Measurements from ENCODE around the gene PEX10. TPM values are rescaled to one million over a fixed set of nuclear protein-coding genes. Genes with fewer than 3 reads are reported as not detected.
"Not testable (repeated sequence)": the region's sequence is repeated elsewhere in the genome, so short reads cannot be mapped to it uniquely, and the experiment has no call there.

Gene PEX10
- polyA plus RNA-seq, 5 donors: 14.7 to 24.8 (median 18.3) TPM

DNA sequence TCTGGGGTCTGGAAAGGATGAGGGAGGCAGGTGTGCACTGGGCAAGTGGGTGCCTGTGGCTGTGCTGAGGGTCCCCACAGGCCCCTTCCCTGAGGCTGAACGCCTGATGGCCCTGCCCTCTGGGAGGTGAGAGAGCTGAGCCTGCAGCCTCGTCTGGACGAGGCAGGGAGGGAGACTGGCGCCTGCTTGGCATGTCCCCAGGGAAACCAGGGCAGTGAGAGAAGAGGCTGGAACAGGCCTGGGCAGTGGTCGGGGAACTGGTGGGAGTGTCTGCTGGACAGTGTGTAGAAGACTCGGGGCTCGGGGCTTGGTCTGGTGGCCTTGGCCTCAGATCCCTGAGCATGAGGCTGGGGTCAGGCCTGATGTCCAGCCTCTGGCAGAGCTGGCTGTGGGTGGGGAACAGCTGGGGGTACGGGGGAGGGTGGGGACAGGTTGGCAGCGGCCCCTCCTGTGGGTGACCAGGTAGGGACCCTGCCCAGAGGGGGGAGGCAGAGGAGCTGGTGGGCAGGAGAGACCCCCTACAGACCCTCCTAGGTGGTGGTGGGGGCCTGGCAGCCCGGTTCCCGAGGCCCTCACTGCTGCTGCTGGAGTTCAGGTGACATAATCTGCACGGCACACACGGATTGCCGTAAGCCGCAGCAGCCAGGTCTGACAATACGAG lies 32.9 kb upstream of the PEX10 start:
- DNase-seq: no peak

DNA sequence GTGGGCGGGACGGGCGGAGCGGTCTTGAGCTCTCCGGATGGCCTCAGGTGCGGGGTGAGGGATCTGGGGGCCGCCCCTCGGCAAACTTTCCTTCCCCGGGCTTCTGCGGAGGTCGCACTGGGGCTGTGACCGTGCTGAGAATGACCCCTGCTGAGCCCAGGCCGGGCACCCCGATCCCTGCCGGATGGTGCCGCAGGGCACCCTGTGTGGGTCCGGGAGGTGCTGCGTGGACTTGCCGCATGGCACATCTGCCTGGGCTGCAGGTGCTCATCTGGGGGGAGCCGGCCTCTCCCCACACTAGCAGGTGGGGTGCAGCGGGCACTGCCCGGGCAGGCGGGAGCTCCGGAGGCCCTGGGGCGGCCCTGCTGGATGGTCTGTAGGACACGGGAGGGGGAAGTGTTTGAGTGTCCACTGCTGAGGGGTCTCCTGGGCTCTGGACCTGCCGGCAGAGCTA lies 31.8 kb upstream of the PEX10 start:
- DNase-seq: no peak

DNA sequence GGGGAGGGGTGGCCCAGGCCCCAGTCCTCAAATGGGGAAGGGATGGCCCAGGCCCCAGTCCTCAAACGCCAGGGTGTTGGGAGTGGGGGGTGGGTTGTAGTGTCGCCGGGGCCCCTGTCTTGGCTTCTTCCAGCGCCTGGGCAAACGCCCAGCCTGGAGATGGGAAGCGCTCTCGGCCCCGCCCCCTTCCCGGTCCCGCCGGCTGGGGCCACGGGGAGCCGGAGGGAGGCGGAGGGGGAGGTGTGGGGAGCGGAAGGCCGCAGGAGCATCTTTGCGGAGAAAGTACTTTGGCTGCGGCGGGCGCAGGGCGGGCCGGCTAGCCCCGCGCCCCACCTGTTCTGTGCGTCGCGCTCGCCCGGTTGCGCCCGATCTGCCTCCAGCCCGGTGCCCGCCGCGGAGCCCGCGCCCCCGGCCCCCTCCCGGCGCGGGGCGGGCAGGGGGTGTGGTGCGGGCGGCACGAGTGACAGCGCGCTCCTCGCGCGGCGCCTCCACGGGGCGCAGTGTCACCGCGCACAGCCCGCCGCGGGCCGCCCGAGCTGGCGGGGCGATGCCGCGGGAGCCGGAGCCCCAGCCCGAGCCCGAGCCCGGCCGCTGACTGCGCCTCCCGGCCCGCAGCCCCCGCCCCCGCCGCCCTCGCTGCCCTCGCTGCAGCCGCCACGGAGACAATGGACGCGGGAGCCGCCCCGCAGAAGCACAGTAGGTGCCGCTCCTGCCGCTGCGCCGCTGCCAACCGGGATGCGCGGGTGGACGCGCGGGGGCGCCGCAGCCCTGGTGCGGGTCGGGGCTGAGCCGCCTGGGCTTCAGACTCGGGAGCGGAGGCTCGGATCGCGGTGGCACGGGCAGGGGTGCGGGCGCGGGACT lies 31.1 kb upstream of the PEX10 start:
- DNase-seq: no peak

DNA sequence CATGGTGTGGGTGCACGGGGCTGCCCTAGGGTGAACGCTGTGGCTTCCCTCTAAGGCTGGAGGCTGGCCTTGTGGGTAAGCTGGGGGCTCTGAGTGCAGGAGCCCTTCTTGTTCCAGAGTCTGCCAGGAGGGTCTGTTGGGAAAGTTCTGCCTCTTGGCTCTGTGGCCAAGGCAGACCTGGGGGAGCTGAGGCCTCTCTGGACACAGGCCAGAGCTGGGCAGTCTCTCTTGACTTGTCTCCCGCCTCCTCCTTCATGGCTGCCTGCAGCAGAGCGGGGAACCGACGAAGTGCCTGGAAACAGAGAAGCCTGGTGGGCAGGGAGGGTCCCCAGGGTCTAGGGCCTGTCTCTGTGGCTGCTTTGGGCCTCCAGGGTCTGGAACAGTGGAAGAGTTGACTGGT lies 30.3 kb upstream of the PEX10 start:
- no peak for DNase-seq

DNA sequence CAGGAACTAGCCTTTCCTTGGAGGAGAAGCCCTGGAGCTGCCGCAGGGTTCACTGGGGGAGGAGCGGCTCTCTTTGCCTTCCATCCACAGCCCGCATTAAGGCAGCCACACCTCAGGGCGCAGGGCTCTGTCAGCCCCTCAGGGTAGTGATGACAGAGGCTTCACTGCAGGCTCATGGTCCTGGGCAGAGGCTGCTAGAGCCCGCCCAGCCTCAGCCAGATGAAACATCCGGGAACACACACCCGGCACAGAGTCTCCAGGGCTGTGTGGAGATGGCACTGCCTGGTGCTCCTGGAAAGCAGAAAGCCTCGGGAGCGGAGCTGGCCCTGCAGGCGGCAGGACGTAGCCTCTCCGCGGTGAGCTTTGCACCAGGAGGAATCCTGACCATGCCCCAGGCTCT lies 29.4 kb upstream of the PEX10 start:
- DNase-seq: no peak

- not testable (repeated sequence) for DNase-seq
Measured at GRCh38 chr1:2440346-2440745, 28.0 kb upstream of the PEX10 start.

DNA sequence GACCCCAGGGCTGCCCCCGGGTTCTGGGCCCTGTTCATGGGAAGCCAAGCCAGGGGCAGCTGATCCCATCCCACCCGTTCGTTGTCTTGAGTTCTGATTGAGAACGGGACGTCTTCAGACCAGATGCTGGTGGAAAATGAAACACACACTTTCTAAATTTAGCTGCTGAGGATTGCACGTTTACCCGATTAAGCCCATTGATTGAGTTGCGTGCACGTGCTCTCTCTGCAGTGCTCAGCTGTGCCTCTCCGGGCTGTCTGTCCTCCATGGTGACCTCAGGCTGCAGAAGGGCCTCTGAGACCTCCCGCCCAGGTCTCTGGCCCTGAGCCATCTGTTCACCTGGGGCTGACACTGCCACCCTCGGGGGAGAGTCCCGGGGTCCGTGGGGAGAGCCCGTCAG lies 27.0 kb upstream of the PEX10 start:
- DNase-seq: no peak

DNA sequence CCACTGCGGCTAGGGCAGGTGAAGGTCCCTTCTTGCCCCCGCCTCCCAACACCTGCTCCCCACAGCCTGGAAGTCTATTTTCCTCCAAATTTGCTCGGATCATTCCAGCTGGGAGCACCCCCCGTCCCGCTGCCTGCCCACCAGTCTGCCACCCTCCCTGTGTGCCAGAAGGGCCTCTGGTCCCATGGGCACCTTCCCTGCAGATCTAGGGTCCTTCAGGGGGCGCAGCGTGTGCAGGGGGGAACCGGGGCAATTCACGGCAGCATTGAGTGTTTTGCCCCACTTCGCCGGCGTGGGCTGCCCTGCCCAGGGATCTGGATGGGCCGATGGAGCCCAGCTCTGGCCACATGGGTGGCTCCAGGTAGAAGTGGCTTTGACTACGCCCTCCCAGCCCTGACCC lies 26.3 kb upstream of the PEX10 start:
- DNase-seq: no peak

DNA sequence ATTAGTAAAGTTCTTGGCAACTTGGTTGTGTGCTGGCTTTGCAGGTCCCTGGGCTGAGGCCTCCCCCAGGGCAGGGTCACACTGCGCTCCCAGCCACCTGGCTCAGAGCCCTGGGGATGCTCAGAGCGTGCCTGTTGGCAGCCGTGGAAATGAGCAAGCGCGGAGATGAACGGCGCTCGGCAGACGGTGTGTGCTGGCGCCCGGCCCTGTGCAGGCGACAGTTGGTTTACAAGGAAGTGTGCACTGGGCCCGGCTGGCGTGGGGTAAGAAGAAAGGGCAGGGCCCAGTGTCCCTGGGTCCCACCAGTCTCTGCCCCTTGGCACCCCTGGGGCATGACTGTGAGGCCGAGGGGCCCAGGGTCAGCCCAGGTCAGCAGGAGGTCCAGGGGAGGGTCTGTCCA lies 25.7 kb upstream of the PEX10 start:
- no peak for DNase-seq

DNA sequence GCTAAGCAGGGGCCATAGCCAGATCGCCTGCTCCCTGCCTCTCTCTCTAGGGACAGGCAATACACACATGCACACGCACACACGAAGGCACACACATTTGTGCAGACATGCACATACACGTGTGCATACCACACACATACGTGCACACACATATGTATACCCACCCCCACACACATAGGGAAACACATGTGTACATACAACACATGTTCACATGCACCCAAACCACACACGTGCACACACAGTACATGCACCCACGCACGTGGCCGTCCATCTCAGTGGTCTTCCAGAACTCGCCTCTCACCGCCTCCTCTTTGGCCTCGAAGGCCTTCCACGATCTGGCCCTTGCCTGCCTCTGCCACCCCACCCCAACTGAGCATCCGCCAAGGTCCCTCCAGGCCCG lies 25.3 kb upstream of the PEX10 start:
- DNase-seq: no peak

- no peak for DNase-seq
Measured at GRCh38 chr1:2436876-2437275, 24.5 kb upstream of the PEX10 start.

DNA sequence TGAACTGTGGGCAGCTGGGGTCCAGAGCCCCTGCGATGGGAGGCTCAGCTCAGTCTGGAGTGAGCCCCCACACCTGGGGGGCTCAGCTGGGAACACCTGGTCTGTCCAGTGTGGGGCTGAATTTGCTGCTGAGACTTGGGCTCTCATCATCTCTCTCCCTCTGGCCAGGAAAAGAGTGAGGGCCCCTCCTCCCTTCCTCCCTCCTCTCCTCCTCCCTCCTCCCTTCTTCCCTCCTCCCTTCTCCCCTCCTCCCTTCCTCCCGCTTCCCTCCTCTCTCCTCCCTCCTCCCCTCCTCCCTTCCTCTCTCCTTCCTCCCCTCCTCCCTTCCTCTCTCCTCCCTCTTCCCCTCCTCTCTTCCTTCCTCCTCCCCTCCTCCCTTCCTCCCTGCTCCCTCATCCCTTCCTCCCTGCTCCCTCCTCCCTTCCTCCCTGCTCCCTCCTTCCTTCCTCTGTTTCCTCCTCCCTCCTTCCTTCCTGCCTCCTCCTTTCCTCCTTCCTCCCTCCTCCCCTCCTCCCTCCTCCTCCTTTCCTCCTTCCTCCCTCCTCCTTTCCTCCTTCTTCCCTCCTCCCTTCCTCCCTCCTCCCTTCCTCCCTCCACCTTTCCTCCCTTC lies 23.5 kb upstream of the PEX10 start:
- no peak for DNase-seq

DNA sequence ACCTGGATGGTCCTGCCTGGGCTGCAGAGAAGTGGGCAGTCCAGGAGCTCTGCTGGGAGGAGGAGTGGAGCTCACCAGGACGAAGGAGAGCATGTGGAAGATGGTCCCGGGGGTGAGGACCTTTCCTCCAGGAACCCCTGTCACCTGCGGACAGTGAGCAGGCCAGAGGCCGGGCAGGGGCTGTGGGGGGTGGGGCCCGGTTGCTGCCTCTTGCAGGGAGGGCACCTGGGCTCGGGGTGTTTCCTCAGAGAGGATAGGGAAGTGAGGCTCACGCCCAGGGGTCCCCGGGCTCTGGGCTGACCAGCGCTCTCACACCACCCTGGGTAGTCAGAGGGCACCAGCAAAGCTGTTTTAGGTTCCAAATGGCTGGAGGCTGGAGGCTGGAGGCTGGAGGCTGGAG lies 22.7 kb upstream of the PEX10 start:
- DNase-seq: no peak

DNA sequence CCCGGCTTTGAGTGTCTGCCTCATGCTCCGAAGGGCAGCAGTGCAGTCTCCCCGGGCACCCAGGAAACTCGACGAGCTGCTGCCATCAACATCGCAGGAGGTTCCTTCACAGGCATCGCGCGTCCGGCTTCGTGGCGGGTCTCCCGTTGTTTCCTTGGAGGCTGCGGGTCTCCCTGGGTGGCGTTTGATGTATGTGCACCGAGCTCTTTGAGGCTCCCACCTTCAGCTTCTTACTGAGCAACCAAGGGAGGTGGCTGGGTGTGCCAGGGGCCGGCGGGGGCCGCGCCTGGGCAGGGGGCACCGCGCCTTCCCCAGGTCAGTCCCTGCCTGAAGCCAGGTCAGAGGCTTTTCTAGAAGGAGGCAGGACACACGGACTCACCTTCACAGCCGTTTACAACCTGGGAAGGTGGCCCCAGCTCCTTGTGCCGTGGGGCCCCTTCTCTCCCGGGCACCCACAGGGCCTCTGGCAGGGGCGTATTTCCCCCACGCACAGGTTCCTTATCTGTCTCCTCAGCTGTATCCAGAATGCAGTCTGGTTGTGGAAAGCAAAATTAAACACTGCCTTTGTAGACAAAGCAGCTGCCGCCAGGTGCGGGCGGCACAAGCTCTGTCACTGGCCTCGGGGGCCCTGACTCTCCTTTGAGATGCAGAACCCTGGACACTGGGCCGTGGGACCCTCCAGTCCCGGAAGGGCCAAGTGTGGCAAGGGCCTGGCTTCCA lies 21.7 kb upstream of the PEX10 start:
- no peak for DNase-seq

DNA sequence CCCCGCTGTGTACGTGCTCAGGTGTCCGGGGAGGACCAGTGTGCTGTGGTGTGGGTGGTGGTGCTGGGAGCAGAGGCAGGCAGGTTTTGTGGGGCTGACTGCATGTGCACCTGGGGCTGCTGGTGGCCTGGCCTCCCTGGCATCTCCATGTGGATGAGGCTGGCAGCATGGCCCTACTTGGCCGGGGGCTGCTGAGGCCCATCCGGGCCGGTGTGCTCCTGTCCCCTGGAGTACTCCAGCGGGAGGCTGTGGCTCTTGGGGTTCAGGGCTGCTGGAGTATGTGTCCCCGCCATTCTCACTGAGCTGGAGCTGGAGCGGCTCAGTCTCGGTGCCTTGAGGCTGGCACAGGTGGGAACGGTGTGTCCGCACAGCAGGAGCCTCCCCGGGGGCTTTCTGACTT lies 20.8 kb upstream of the PEX10 start:
- no peak for DNase-seq

DNA sequence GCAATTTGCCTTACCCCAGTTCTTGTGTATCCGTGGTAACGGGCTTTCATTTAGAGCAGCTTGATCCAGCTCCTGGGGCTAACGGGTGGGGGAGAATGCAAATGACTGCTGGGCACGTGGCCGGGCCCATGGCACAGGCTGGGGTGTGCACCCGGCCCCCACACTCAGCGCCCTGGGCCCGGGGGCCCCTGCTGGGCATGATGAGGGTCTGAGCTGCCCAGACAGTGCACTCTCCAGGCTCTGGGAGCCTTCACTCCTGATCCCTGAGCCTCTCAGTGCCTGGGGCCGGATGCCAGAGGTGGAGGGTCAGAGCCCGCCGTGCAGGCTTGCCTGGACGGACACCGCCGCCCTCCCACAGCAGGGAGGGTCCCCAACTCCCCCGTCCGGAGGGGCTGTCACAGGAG lies 20.1 kb upstream of the PEX10 start:
- no peak for DNase-seq

- DNase-seq: no peak
Measured at GRCh38 chr1:2431518-2431917, 19.2 kb upstream of the PEX10 start.

DNA sequence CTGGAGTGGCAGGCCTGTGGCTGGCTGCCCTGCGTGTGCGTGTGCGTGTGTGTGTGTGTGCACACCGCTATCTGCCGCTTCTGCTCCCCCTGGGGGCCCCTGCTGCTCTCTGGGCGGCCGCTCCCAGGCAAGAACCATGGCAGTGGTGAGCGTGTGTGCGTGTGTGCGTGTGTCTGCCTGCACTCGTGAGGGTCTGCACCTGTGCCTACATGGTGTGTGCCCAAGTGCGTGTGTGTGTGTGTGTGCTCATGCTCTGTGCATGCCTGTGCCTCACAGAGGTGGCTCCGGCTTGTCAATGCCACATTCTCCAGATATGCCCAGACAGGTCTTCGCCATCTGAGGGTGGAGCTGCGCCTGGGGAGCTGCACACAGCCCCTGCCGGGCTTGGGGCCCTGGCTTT lies 18.7 kb upstream of the PEX10 start:
- no peak for DNase-seq

GRCh38 chr1:2430592-2430973 lies 18.2 kb upstream of the PEX10 start:
- DNase-seq: no peak

DNA sequence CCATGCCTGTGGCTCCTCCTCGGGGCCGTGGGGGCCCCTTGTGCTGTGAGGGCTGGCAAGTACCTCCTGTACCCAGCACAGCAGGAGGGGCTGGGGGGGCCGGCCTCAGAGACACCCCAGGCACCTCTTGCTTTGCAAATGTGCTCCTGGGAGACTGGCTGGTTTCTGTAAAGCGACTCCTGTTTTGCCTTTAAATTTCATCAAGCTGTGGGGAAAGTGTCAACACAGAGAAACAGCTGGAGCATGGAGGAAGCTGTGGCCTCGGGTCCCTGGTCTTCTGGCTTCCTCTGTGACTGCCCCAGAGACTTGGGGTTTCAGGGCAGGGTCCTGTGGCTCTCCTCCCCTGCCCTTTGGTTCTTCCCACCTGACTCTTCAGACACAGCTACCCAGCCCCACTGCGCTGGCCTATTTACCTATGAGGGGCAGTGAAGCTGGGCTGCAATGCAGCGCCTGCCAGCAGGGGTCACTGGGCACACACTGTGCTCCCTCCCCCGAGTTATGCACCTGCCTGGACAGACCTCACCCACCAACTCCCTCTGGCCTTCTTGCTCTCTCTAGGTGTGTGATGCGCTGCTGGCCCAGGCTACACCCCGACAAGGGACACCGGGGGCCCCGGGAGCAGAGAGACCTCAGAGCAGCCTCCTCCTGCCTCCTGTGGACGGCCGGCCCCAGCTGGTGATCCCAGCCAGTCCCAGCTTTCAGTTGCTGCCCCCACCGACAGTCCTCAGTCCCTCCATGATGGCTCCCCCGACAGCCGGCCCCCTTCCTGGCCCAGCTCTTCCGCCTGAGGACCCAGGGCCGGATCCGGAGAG lies 17.6 kb upstream of the PEX10 start:
- no peak for DNase-seq

- no peak for DNase-seq
Measured at GRCh38 chr1:2428490-2428889, 16.1 kb upstream of the PEX10 start.

GRCh38 chr1:2427976-2428375 lies 15.6 kb upstream of the PEX10 start:
- DNase-seq: no peak

All from right lung (tissue), 5 donors.